Mesenchymal stem cell (in vitro differentiated cells and primary cell): ENCODE results near the gene KCND3.

Experiments
- DNase-seq: peaks from one replicate; pipeline ENCODE4 v3.0.0-alpha.2; 2013
- H2AFZ ChIP-seq: one replicate; pipeline ENCODE4 v1.6.1; 2013; ENCODE audit warnings: low read depth, mild to moderate bottlenecking, control low read depth, inconsistent platforms, low read length, moderate library complexity
- H2AK5ac ChIP-seq: 2 replicates; pipeline ENCODE4 v1.6.1; 2013; ENCODE audit warnings: low read length, moderate library complexity, mild to moderate bottlenecking, inconsistent platforms; ENCODE audit not compliant: severe bottlenecking
- H2BK120ac ChIP-seq: one replicate; pipeline ENCODE4 v1.6.1; 2013; ENCODE audit warnings: low read depth, mild to moderate bottlenecking, inconsistent platforms, low read length, moderate library complexity
- H2BK12ac ChIP-seq, 2 experiments: one replicate each; pipeline ENCODE4 v1.6.1; 2013; ENCODE audit warnings: inconsistent platforms in 2 of 2, low read length in 2 of 2, mild to moderate bottlenecking in 2 of 2, moderate library complexity in 2 of 2, control low read depth in 1 of 2
- H2BK15ac ChIP-seq: one replicate; pipeline ENCODE4 v1.6.1; 2013; ENCODE audit warnings: mild to moderate bottlenecking, low read depth, inconsistent platforms; ENCODE audit not compliant: poor library complexity, severe bottlenecking
- H2BK5ac ChIP-seq: 2 replicates; pipeline ENCODE4 v1.6.1; 2013; ENCODE audit warnings: low read depth, mild to moderate bottlenecking, low read length, control low read depth, inconsistent platforms; ENCODE audit not compliant: poor library complexity, severe bottlenecking
- H3K14ac ChIP-seq, 2 experiments: one replicate each; pipeline ENCODE4 v1.6.1; 2013; ENCODE audit warnings: inconsistent platforms in 2 of 2, low read length in 2 of 2, control low read depth in 1 of 2, mild to moderate bottlenecking in 1 of 2, moderate library complexity in 1 of 2
- H3K18ac ChIP-seq, 2 experiments: one replicate each; pipeline ENCODE4 v1.6.1; 2013; ENCODE audit warnings: inconsistent platforms in 2 of 2, low read length in 2 of 2, control low read depth in 1 of 2, low read depth in 1 of 2, mild to moderate bottlenecking in 1 of 2
- H3K23ac ChIP-seq, 2 experiments: one replicate each; pipeline ENCODE4 v1.6.1; 2013; ENCODE audit warnings: inconsistent platforms in 2 of 2, low read length in 2 of 2, mild to moderate bottlenecking in 2 of 2, moderate library complexity in 2 of 2, control low read depth in 1 of 2
- H3K27ac ChIP-seq: 2 replicates; pipeline ENCODE4 v1.5.1; 2013; ENCODE audit warnings: mild to moderate bottlenecking, moderate library complexity, low read length, control low read depth, inconsistent platforms; ENCODE audit not compliant: poor library complexity, severe bottlenecking
- H3K27me3 ChIP-seq, 2 experiments: 2 replicates each; pipeline versions ENCODE4 v1.6.1 to v1.7.0; 2013; ENCODE audit warnings: low read length in 2 of 2, mild to moderate bottlenecking in 2 of 2, moderate library complexity in 2 of 2, control low read depth in 1 of 2, inconsistent platforms in 1 of 2; ENCODE audit not compliant: control insufficient read depth in 1 of 2, insufficient read depth in 1 of 2
- H3K36me3 ChIP-seq, 2 experiments: 2 replicates each; pipeline versions ENCODE4 v1.6.1 to v1.7.0; 2013; ENCODE audit warnings: low read length in 2 of 2, control low read depth in 1 of 2, inconsistent platforms in 1 of 2, low read depth in 1 of 2, mild to moderate bottlenecking in 1 of 2; ENCODE audit not compliant: insufficient read depth in 2 of 2, control insufficient read depth in 1 of 2
- H3K4ac ChIP-seq, 2 experiments: one replicate each; pipeline ENCODE4 v1.6.1; 2013; ENCODE audit warnings: inconsistent platforms in 2 of 2, low read length in 2 of 2, mild to moderate bottlenecking in 2 of 2, moderate library complexity in 2 of 2, control low read depth in 1 of 2, low read depth in 1 of 2
- H3K4me1 ChIP-seq: 2 replicates; pipeline ENCODE4 v1.6.1; 2013; ENCODE audit warnings: low read depth, low read length, control low read depth; ENCODE audit not compliant: control insufficient read depth, insufficient read depth
- H3K4me2 ChIP-seq: 2 replicates; pipeline ENCODE4 v1.6.1; 2013; ENCODE audit warnings: low read length, mild to moderate bottlenecking, inconsistent platforms; ENCODE audit not compliant: poor library complexity, severe bottlenecking
- H3K4me3 ChIP-seq, 2 experiments: 2 replicates each; pipeline versions ENCODE4 v1.5.1 to v1.7.0; 2013; ENCODE audit warnings: low read length in 2 of 2, mild to moderate bottlenecking in 2 of 2, control low read depth in 1 of 2, low read depth in 1 of 2; ENCODE audit not compliant: insufficient read depth in 1 of 2
- H3K79me1 ChIP-seq: replicated peaks from 2 replicates; pipeline ENCODE4 v1.6.1; 2013; ENCODE audit warnings: mild to moderate bottlenecking, control low read depth, low read length, inconsistent platforms; ENCODE audit not compliant: poor library complexity, severe bottlenecking
- H3K9ac ChIP-seq: 2 replicates; pipeline ENCODE4 v1.7.0; 2013; ENCODE audit warnings: mild to moderate bottlenecking, low read length, moderate library complexity
- H3K9me3 ChIP-seq: 2 replicates; pipeline ENCODE4 v1.7.0; 2013; ENCODE audit warnings: mild to moderate bottlenecking, low read length; ENCODE audit not compliant: control insufficient read depth
- H4K8ac ChIP-seq: one replicate; pipeline ENCODE4 v1.6.1; 2013; ENCODE audit warnings: inconsistent platforms, mild to moderate bottlenecking, low read length, moderate library complexity
- H4K91ac ChIP-seq: one replicate; pipeline ENCODE4 v1.6.1; 2013; ENCODE audit warnings: mild to moderate bottlenecking, low read length, inconsistent platforms
- WGBS: methylation state at CpG from one replicate; pipeline ENCODE4 v1.1.7; 2013; ENCODE audit warnings: mixed read lengths; 5-methylcytosine and 5-hydroxymethylcytosine counted together
- small RNA-seq: library from polyadenylated mRNA; stranded (forward); fragments of <200 nt; extraction: miRNeasy Mini kit (QIAGEN cat#:217004); gene quantifications from one replicate; pipeline ENCODE3, GENCODE V24; 2013; ENCODE audit warnings: low read depth

KCND3 gene

DNA sequence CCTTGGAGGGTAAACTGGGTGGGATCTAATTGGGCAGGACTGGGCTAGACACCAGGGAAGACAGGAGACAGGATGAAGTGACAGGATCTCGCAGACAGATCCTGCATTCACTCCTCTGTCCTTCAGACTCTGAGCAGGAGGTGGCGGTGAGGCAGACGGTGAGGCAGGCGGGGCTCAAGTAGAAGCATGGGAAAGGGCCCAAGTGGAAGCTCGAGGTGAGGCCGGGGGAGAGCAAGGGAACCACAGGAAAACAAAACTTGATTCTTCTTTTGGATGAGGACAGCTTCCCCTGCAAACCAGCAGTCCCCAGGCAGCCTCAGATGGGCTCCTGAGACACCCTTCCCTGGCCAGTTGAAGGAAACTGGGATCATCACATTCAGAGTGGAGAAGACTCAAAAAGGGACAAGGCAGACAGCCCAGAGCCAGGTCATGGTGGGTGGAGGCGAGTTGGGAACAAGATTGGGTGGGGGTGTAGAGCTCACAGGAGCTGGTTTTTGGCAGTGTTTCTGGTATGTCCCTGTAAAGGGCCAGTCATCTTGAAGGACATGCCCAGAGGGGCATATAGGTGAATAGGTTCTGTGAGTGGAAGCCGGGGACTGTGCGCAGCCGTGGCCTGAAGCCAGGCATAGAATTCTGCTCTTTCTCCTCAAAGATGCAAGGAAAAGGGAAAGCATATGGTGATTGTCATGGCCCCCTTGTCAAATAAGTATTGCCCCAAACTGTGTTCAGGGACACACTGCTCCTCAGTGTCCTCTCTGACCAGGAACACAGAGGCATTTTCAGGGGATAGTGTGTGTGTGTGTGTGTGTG is 268.3 kb downstream of the KCND3 start:
- H2AK5ac ChIP-seq, result no peak overlapping the region
- WGBS, result 89% methylated on average over 10 of the region's 10 CpGs
- no peak overlapping the region for H3K27ac ChIP-seq
- H3K27me3 ChIP-seq, result no peaks in the 10 kb centered on the region
- no peak overlapping the region for H3K14ac ChIP-seq
- peak overlapping the region; percentile 57 for H4K91ac ChIP-seq
- no peak overlapping the region for H3K9ac ChIP-seq
- no peak for DNase-seq
- peak overlapping the region; percentile 34 to 59 for H3K18ac ChIP-seq
- H3K79me1 ChIP-seq, result peaks cover 1% of the 10 kb centered on the region
- H3K4me2 ChIP-seq, result no peak overlapping the region
- peak overlapping the region; percentile 19 for H4K8ac ChIP-seq
- H3K4me3 ChIP-seq, result no peak overlapping the region
- no peak overlapping the region for H2BK5ac ChIP-seq
- no peak overlapping the region for H3K23ac ChIP-seq
- H2BK12ac ChIP-seq, result peak overlapping the region; percentile 70 to 78
- H2BK120ac ChIP-seq, result peak overlapping the region; percentile 69
- peaks cover 2 to 17% of the 10 kb centered on the region in 2 experiments for H3K36me3 ChIP-seq
- no peak overlapping the region for H2BK15ac ChIP-seq
- H3K4me1 ChIP-seq, result peaks cover 5% of the 10 kb centered on the region
- no peaks in the 10 kb centered on the region for H3K9me3 ChIP-seq
- no peak overlapping the region for H2AFZ ChIP-seq
- H3K4ac ChIP-seq, result peak overlapping the region in 1 of 2 experiments; percentile 35

Small RNA genes within 50 kb of the gene (small RNA-seq; reads per million reads assigned to genes)
- gene INKA2, result 1.2 reads per million
